Breast epithelium (tissue), 3 donors: ENCODE results near the gene CPA4.

Source experiments
- POLR2AphosphoS5 ChIP-seq, 3 donors: sonication (generic); formaldehyde crosslinking; IDR thresholded peaks; one replicate each; pipeline ENCODE4 v1.6.1; 2017; ENCODE audit warnings: antibody characterized with exemption in 3 of 3
- TF ChIP-seq, protein P1 (sequence below), 3 donors: fragments of 450-650 bp; IDR thresholded peaks; one replicate each; pipeline ENCODE4 v1.5.1; 2016 to 2017; ENCODE audit warnings: antibody characterized with exemption in 3 of 3, mild to moderate bottlenecking in 3 of 3, moderate library complexity in 3 of 3

DNA sequence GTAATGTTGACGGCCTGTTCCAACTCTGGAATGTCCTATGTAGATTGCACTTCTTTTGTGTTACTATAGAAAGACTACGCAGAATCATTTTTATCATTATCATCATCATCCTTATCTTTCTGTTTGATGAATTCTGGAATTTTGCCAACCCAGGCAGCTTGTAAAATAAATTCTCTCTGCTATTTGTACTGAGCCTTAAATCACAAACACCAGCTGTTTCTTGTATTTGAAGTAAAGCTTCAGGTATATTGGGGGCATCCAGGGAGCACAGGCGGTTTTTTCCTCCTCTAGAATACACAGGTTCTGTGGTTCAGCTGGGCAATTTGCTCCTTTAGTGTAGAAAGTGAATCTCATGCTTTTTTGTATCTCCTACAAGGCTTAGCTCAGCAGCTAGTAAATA, 36.7 kb downstream of the CPA4 start:
- TF ChIP-seq POLR2AphosphoS5 (IDR thresholded peaks at IDR 0.05): no peak
- TF ChIP-seq, protein P1, sequence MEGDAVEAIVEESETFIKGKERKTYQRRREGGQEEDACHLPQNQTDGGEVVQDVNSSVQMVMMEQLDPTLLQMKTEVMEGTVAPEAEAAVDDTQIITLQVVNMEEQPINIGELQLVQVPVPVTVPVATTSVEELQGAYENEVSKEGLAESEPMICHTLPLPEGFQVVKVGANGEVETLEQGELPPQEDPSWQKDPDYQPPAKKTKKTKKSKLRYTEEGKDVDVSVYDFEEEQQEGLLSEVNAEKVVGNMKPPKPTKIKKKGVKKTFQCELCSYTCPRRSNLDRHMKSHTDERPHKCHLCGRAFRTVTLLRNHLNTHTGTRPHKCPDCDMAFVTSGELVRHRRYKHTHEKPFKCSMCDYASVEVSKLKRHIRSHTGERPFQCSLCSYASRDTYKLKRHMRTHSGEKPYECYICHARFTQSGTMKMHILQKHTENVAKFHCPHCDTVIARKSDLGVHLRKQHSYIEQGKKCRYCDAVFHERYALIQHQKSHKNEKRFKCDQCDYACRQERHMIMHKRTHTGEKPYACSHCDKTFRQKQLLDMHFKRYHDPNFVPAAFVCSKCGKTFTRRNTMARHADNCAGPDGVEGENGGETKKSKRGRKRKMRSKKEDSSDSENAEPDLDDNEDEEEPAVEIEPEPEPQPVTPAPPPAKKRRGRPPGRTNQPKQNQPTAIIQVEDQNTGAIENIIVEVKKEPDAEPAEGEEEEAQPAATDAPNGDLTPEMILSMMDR (IDR thresholded peaks at IDR 0.05): no peak
